GM21360 (cell line): ENCODE results near the gene OR13D1.
"Not testable (repeated sequence)": the region's sequence is repeated elsewhere in the genome, so short reads cannot be mapped to it uniquely, and the experiment has no call there.

Experiments used
- ATAC-seq: cut with Tn5 transposase; IDR thresholded peaks from one replicate; pipeline ENCODE4 v1.9.1; 2021; ENCODE audit warnings: mild to moderate bottlenecking, moderate library complexity; ENCODE audit not compliant: unreplicated experiment

Gene OR13D1

DNA sequence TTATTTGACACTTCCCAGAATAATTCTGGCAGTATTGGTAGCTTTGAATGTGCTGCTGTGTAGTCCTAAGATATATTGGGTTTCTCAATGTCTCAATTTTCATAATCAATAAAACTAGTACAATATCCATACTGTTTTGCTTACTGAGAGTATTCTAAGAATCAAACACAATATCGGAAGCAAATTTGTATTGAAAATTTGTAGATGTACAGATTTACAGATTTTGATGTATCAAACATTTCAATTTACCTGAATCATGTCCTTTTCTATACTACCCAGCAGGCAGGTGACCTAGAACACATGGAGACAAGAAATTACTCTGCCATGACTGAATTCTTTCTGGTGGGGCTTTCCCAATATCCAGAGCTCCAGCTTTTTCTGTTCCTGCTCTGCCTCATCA is at the start of gene OR13D1:
Gene OR13D1 (plus strand): TSS at position 301 of the 400 bp plus-strand sequence. CDS start 0 bp downstream, at position 301.
- ATAC-seq = no peak

- ATAC-seq = no peak
Measured at GRCh38 chr9:104658496-104659195, 35.7 kb upstream of the OR13D1 start.

DNA sequence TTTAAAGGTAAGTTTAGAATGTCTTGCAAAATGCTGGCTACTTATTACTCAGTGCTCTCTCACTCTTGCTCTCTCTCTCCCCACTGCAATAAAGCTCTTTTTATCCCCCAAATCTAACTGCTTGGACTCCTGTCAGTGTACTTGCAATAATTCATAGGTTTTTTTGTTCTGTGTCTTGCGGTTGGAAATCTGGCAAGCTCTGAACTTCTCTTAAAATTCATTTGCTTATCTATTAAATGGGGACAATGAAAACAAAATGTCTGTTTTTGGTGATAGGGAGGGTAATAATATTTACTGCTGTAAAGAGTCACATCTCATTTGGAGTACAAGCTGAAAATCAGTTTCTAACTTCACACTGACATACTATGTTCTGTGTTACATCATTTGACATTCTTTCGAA is 18.7 kb upstream of the OR13D1 start:
- ATAC-seq = no peak

DNA sequence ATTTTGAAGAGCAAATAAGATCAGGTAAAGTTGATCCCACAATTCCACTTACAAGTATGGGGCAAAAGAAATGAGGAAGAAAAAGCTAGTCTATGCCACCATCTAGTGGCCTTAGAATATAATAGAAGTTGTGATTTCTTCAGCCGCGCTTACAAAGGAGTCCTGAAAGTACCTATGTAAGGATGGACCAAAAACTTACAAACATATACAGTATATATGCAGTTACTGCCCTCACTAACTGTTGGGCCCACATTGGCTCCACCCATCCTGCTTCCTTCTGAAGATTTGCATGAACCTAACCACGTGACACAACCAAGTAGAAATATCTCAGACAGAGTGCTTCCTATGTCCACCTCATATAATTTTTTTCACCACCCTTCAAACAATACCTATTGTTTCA is 11.7 kb upstream of the OR13D1 start:
- ATAC-seq = peak; percentile 69

GRCh38 chr9:104686081-104686480 is 8.2 kb upstream of the OR13D1 start:
- ATAC-seq = no peak

DNA sequence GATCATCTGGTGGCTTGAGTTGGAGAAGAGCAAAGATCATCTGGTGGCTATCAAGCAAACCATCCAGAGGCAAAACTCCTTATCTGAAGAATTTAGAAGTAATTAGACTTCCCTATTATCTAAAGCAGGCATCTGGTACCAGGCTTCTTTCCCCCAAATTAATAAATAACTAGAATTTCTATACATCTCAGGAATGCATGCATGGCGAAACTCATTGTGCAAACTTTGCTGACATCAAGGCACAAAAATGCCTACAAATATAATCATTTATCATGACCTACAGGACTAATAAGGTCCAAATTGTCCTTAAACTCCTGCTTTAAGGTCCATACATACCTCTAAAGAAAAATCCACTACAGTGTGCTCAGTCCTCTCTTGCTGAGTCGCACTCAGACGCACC is 6.0 kb downstream of the OR13D1 start:
- no peak for ATAC-seq

DNA sequence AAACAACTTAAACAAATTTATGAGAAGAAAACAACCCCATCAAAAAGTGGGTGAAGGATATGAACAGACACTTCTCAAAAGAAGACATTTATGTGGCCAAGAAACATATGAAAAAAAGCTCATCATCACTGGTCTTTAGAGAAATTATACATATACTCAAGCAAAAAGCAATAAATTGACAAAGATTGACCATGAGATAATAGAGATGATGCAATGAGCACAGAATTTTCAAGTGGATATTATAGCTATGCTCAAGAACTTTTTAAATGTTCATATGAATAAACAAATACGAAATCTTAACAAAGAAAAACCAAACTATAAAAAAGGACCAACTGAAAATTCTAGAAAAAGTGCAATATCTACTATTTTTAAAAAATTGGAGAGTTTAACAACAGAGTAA is 14.4 kb downstream of the OR13D1 start:
- ATAC-seq = not testable (repeated sequence)

DNA sequence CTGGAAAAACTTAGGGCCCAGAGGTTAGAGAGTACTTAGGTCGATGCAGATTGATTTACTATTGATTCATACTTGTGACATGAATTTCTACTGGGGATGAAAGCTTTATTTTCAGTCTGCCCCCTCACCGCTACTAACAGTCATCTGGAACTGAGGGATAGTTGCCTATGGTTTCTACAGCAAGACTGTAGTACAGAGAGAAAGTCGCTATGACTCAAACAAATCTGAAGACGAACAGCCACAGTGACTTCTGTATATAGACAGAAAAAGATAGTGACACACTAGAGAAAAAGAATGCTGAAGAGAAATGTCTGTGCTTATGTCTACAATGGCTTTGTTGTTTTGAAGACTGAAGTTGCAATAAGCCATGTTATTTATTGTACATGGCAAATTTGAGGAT is 17.3 kb downstream of the OR13D1 start:
- no peak for ATAC-seq

DNA sequence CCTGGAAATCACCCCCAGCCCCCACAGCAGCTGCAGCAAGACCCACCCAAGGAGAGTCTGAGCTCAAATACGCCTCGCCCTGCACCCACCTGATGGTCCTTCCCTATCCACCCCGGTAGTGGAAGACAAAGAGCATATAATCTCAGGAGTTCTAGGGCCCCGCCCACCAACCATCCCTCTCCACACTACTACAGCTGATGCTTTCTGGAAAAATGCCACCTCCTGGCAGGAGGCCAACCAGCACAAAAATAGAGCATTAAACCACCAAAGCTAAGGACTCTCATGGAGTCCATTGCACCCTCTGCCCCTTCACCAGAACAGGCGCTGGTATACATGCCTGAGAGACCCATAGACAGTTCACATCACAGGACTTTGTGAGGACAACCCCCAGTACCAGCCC is 30.7 kb downstream of the OR13D1 start:
- ATAC-seq = no peak

DNA sequence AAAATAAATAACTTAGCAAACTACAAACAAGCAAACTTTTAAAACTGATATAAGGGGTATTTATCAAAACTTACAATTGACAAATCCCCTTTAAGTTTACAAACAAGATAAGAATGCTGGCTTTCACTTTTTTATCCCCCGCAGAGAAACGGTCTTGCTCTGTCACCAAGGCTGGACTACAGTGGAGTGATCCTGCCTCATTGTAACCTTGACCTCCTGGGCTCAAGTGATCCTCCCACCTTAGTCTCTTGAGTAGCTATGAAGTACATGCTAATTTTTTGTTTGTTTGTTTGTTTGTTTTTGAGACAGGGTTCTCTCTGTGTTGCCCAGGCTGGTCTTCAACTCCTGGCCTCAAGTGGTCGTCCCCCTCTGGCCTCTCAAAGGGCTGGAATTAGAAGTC is 44.1 kb downstream of the OR13D1 start:
- ATAC-seq = no peak

DNA sequence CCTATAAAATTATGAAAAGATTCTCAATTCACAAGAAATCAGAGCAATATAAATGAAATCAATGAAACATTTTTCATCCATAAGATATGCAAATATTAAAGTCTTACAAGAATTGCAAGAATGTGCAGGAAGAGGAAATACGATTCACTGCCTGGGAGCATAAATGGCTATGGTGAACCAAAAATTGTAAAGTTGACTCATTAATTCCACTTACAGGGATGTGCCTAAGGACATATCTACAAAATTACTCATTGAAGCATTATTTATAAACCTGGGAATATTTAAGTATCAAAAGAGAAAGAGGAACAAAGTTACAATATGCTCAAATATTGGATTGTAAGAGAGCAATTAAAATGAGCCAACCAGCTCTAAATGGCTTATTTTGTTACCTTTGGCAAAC is 46.3 kb downstream of the OR13D1 start:
- ATAC-seq = no peak

GRCh38 chr9:104743376-104743985 is 49.2 kb downstream of the OR13D1 start:
- peak; percentile 40 for ATAC-seq
